Activated CD4-positive, alpha-beta T cell treated with anti-CD3 and anti-CD28 coated beads, Interleukin-2, amount 10 ng/mL, durations not matched to agents 24 days and 14 days (primary cell): ENCODE measurements around the gene GJB4. TPM values are rescaled to one million over a fixed set of nuclear protein-coding genes. Genes with fewer than 3 reads are reported as not detected.
"Not testable (repeated sequence)": the region's sequence is repeated elsewhere in the genome, so short reads cannot be mapped to it uniquely, and the experiment has no call there.

Experiments
- DNase-seq: peaks from one replicate; pipeline ENCODE4 v3.0.0; 2022
- H3K27ac Mint-ChIP-seq: one replicate; pipeline ENCODE4 v1.8.0; 2022; ENCODE audit warnings: mild to moderate bottlenecking, mixed read lengths
- H3K27me3 Mint-ChIP-seq: one replicate; pipeline ENCODE4 v1.8.0; 2022; ENCODE audit warnings: mixed read lengths
- H3K36me3 Mint-ChIP-seq: one replicate; pipeline ENCODE4 v1.8.0; 2022; ENCODE audit warnings: low read depth, mild to moderate bottlenecking, mixed read lengths
- H3K4me1 Mint-ChIP-seq: one replicate; pipeline ENCODE4 v1.8.0; 2021; ENCODE audit warnings: mixed read lengths
- H3K4me3 Mint-ChIP-seq: one replicate; pipeline ENCODE4 v1.8.0; 2022; ENCODE audit warnings: mild to moderate bottlenecking, moderate library complexity, mixed read lengths
- H3K9me3 Mint-ChIP-seq: one replicate; pipeline ENCODE4 v1.8.0; 2021; ENCODE audit warnings: mixed read lengths
- intact Hi-C: fragments of 100-400 bp; cut with micrococcal nuclease; formaldehyde crosslinking; loops from one replicate; pipeline ENCODE4 v1.15.1; 2023
- total RNA-seq: library from RNA; stranded (reverse); gene quantifications from 2 replicates; pipeline ENCODE4 v1.2.3, GENCODE V29; 2022

Gene GJB4
- total RNA-seq, 1 donor from 2014 or later: not detected

DNA sequence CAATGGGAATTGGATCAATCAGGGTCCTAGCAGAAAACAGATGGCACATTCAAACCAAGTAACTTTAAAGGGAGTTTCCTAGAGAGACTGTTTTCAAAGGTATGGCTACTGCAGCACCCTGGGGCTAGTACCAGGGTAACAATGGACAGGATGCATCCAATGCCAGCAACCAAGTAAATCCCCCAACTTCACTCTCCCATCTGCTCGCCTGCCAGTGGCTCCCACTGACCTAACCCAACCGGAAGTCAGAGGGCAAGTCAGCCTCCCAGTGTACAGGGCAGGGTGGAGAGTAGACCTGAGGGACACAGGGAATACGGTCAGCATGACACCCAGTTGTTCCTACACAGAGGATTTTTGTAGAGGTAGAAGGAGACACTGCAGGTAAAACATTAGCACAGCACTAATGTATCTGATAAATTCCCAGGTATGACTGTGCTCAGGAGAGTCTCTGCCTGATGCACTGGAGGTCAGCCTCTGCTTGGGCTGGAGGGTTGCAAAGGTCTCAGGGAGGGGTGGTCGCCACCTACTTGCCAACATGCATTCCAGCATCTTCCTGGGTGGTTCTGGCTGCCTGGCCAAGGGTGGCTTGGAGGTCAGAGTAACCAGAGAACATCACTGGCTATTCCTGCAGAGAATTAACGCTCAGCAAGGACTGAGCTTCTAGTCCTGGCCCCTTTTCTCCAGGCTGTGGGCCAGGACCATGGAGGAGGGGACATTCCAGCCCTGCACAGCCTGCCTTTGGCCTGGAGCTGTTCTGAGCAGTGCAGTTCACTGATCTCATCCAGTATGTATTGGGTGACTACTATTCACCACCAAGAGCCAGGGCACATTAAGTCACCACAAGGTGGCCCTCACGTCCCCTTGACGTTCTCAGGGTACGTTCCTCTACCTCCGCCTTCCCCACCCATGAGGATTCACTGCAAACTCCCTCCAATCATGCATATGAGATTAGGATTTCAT is 28.2 kb downstream of the GJB4 start:
- no peak for DNase-seq

DNA sequence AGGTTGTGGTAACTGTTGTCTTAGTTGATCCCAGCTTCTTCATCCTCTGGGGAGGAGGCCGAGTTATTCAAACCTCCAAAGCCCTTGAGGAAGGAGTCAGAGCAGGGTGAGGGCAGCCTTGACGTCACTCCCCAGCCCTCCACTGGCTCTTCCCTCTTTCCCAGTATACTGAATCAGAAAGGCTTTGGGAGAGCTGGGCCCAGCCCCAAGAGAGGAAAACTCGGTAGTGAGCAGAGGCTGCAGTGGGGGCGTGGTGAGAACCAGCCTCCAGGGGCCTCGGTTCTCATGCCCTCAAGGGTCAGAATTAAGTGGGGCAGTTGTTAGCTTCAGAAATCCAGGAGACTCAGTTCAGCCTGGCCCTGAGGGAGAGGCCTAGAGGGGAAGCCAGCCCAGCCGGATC is 31.4 kb downstream of the GJB4 start:
- Mint-ChIP-seq H3K9me3 (no peaks in the 10 kb centered on the region), H3K4me3 (no peak overlapping the region), H3K4me1 (peaks cover 14% of the 10 kb centered on the region), H3K27me3 (peaks cover 9% of the 10 kb centered on the region), H3K27ac (no peak overlapping the region), H3K36me3 (no peaks in the 10 kb centered on the region)
- intact Hi-C loops: no loop called here
- DNase-seq: no peak

More for the DNA sequence above, 28.2 kb downstream of the GJB4 start:
- Mint-ChIP-seq H3K27ac (no peak overlapping the region), H3K9me3 (no peaks in the 10 kb centered on the region), H3K4me1 (peaks cover 14% of the 10 kb centered on the region), H3K27me3 (peaks cover 17% of the 10 kb centered on the region), H3K4me3 (no peak overlapping the region), H3K36me3 (no peaks in the 10 kb centered on the region)
- intact Hi-C loops: no loop called here

DNA sequence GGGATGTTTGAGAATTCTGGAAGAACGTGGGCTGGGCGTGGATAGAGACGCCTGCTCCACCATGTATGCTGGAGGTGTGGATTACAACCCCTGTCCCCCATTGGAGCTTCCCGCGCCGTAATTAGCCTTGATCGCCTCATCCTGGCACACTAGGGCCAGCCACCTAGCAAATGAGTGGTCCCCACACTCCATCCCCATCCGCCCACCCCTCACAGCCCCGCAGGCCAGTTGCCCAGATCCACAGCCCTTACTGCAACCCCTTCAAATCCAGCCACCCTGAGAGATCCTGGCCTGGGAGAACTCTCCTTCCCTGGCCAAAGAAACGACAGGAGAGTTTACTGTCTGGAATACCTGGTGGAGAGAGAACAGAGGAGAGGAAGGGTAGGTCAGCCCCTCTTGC is 32.9 kb downstream of the GJB4 start:
- Mint-ChIP-seq H3K27ac (peak overlapping the region; percentile 11), H3K9me3 (no peaks in the 10 kb centered on the region), H3K36me3 (no peaks in the 10 kb centered on the region), H3K4me3 (peak overlapping the region; percentile 50), H3K4me1 (peaks cover 16% of the 10 kb centered on the region), H3K27me3 (peaks cover 9% of the 10 kb centered on the region)
- intact Hi-C loops: no loop called here
- DNase-seq: no peak

DNA sequence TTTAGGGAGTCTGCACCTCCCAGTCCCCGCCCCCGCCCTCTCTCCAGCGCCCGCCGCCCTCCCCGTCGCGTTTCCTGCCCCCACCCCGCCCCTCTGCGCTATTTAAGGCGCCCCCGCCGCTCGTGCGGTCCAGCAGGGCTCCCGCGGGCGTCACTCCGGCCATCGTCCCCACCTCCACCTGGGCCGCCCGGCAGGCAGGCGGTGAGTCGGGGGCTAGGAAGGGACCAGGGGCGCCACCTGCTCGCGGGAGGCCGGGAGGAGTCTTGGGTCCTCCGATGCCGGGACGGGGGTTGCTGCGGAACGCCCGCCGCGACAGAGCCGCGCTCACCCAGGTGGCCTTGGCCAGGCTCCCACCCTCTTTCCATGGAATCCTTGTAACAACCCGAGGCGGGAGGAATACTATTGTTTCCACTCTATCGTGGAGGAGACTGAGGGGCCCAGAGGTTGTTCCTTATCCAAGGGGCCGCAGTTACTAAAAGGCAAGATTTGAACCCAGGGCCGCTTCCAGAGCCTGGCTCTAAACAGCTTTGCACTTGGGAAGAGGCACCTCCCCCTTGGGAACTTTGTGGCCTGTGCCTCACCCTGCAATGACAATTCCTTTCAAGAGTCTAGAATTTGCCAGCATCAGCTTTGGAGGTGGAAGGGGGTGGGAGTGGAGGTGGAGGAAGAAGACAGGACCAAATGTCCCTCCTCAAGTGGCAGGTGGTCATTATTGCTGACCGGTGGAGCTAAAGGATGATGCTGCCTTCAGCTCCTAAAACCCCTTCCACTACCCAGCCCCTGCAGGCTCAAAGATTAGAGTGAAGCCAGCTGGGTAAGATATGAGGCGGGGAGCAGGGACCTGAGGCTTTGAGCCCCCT is 33.6 kb downstream of the GJB4 start, which contains the start of gene GJA4:
GJA4 (plus strand) TSS at position 132 of the 860 bp plus-strand sequence. CDS start 1,215 bp downstream, outside the sequence.
- intact Hi-C loops: no loop called here
- no peak for DNase-seq
- H3K27me3 Mint-ChIP-seq: peaks cover 9% of the 10 kb centered on the region
- no peaks in the 10 kb centered on the region for H3K36me3 Mint-ChIP-seq
- peak within 1 kb of the TSS; percentile 50 for H3K4me3 Mint-ChIP-seq
- peaks cover 17% of the 10 kb centered on the region for H3K4me1 Mint-ChIP-seq
- H3K27ac Mint-ChIP-seq: peak within 1 kb of the TSS; percentile 11
- H3K9me3 Mint-ChIP-seq: no peaks in the 10 kb centered on the region

DNA sequence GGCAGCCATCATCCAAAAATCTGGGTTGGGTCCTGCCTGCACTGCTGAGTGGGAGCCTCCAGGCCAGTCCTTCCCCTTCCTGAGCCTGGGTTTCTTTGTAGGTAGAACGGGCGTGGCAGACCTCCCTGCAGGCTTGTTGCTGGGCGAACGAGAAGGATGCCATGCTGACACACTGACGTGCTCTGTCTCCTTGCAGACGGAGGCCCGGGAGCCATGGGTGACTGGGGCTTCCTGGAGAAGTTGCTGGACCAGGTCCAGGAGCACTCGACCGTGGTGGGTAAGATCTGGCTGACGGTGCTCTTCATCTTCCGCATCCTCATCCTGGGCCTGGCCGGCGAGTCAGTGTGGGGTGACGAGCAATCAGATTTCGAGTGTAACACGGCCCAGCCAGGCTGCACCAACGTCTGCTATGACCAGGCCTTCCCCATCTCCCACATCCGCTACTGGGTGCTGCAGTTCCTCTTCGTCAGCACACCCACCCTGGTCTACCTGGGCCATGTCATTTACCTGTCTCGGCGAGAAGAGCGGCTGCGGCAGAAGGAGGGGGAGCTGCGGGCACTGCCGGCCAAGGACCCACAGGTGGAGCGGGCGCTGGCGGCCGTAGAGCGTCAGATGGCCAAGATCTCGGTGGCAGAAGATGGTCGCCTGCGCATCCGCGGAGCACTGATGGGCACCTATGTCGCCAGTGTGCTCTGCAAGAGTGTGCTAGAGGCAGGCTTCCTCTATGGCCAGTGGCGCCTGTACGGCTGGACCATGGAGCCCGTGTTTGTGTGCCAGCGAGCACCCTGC is 34.7 kb downstream of the GJB4 start:
- Mint-ChIP-seq H3K4me1 (peaks cover 17% of the 10 kb centered on the region), H3K27ac (no peak overlapping the region), H3K9me3 (no peaks in the 10 kb centered on the region), H3K27me3 (peaks cover 9% of the 10 kb centered on the region), H3K36me3 (no peaks in the 10 kb centered on the region), H3K4me3 (no peak overlapping the region)
- DNase-seq: no peak
- intact Hi-C loops: no loop called here

DNA sequence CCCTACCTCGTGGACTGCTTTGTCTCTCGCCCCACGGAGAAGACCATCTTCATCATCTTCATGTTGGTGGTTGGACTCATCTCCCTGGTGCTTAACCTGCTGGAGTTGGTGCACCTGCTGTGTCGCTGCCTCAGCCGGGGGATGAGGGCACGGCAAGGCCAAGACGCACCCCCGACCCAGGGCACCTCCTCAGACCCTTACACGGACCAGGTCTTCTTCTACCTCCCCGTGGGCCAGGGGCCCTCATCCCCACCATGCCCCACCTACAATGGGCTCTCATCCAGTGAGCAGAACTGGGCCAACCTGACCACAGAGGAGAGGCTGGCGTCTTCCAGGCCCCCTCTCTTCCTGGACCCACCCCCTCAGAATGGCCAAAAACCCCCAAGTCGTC is 35.2 kb downstream of the GJB4 start:
- H3K4me1 Mint-ChIP-seq: peaks cover 17% of the 10 kb centered on the region

DNA sequence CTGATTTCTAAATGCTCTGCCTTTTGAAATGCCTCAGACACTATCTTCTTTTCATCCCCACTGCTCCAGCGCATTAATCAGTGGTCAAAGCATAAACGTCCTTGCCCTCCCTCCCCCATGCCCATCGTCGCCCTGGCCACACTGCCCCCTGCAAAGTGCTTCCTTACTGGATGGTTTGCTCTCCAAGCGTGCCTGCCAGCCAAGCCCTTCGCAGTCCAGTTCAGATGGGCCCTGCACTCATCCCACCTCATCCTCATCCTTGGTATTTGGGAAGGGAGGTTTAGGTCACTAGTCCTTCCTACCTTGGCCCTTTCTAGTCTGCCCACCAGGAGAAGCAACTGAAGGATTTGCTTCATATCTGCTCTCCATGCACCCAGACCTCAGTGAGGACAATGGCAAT is 36.4 kb downstream of the GJB4 start:
- Mint-ChIP-seq H3K27ac (no peak overlapping the region), H3K27me3 (peaks cover 9% of the 10 kb centered on the region), H3K4me3 (no peak overlapping the region), H3K4me1 (peaks cover 16% of the 10 kb centered on the region), H3K36me3 (no peaks in the 10 kb centered on the region), H3K9me3 (no peaks in the 10 kb centered on the region)
- DNase-seq: no peak
- intact Hi-C loops: no loop called here

More for the DNA sequence above, 35.2 kb downstream of the GJB4 start:
- DNase-seq: no peak
- Mint-ChIP-seq H3K27ac (no peak overlapping the region), H3K9me3 (no peaks in the 10 kb centered on the region), H3K27me3 (peaks cover 9% of the 10 kb centered on the region), H3K36me3 (no peaks in the 10 kb centered on the region), H3K4me3 (no peak overlapping the region)
- intact Hi-C loops: no loop called here

DNA sequence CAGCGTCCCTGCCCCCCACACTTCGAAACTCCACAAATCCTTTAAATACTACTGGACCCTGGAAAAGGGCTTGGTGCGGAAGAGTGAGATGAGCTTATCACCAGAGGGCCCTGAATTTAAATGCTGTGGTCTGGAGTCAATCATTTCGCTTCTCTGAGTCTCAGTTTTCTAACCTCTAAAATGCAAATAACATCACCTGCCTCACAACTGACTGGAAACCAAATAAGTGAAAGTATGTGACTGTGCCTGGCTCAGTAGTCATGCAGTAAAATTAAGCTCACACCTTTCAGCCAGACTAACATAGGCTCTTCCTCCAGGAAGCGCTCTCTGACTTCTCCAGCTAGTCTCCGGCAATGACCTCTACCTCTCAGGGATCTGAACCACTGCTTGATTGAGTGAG is 37.5 kb downstream of the GJB4 start:
- Mint-ChIP-seq H3K27ac (no peak overlapping the region), H3K36me3 (no peaks in the 10 kb centered on the region)
- peak; percentile 52 for DNase-seq

DNA sequence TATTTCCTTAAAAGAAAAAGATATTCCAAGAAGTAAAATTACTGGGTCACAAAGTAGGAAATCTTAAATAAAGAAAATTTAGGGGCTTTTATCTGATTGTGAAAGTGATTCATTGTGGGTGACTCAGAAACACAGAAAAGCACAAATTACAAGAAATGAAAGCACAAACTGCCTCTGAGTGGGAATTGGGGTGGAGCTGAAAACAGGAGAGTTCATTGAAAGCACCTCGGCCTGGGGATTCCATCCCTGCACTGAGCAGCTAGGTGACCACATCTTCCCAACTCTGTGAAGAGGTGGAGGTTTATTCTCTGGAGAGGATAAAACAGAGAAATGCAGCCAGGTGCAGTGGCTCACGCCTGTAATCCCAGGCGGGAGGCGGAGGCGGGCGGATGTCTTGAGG is 40.7 kb downstream of the GJB4 start:
- DNase-seq: peak; percentile 57
- Mint-ChIP-seq H3K9me3 (no peaks in the 10 kb centered on the region), H3K4me3 (no peak overlapping the region), H3K4me1 (peaks cover 12% of the 10 kb centered on the region), H3K36me3 (no peaks in the 10 kb centered on the region), H3K27me3 (no peaks in the 10 kb centered on the region), H3K27ac (no peak overlapping the region)
- intact Hi-C loops: no loop called here

More for the DNA sequence above, 37.5 kb downstream of the GJB4 start:
- Mint-ChIP-seq H3K4me1 (peaks cover 16% of the 10 kb centered on the region), H3K4me3 (no peak overlapping the region), H3K9me3 (no peaks in the 10 kb centered on the region), H3K27me3 (peaks cover 6% of the 10 kb centered on the region)
- intact Hi-C loops: no loop called here

DNA sequence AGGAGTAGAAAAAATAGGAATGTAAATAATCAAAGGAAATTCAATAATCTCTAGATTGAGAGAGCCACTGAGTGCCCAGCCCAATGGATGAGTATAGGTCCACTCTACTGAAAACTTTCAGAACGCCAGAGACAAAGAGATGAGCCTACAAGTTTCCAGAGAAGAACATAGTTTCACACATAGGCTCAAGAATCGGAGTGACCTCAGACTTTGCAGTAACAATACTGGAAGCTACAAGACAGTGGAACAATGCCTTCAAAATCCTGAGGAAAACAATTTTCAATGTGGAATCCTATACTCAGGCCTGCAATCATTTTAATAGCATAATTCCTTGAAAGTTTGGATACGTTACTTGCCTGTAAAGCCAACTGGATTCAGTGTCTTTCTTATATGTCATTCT is 44.2 kb downstream of the GJB4 start:
- Mint-ChIP-seq H3K27ac (no peak overlapping the region), H3K4me1 (peaks cover 6% of the 10 kb centered on the region), H3K36me3 (no peaks in the 10 kb centered on the region), H3K27me3 (no peaks in the 10 kb centered on the region), H3K9me3 (no peaks in the 10 kb centered on the region), H3K4me3 (no peak overlapping the region)
- intact Hi-C loops: no loop called here
- DNase-seq: peak; percentile 7

DNA sequence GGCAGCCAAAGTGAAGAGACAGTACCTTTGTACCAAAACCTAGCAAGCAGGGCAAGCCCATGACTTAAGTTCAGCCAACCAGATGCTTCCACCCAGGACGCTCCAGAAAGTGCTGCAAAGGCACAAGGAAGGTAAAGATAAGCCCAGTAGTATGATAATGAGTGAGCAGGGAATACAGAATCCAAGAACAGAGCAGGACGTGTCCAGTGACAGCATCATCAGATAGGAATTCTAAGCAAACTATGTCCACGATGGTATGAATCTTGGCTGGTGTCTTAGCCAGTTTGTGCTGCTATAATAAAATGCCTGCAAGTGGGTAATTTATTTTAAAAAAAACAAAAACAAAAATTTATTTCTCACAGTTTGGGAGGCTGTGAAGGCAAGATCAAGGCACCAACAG is 46.9 kb downstream of the GJB4 start:
- Mint-ChIP-seq H3K36me3 (no peaks in the 10 kb centered on the region), H3K9me3 (peaks cover 10% of the 10 kb centered on the region), H3K4me1 (no peaks in the 10 kb centered on the region), H3K27ac (no peak overlapping the region), H3K4me3 (no peak overlapping the region), H3K27me3 (no peaks in the 10 kb centered on the region)
- DNase-seq: no peak
- intact Hi-C loops: no loop called here

DNA sequence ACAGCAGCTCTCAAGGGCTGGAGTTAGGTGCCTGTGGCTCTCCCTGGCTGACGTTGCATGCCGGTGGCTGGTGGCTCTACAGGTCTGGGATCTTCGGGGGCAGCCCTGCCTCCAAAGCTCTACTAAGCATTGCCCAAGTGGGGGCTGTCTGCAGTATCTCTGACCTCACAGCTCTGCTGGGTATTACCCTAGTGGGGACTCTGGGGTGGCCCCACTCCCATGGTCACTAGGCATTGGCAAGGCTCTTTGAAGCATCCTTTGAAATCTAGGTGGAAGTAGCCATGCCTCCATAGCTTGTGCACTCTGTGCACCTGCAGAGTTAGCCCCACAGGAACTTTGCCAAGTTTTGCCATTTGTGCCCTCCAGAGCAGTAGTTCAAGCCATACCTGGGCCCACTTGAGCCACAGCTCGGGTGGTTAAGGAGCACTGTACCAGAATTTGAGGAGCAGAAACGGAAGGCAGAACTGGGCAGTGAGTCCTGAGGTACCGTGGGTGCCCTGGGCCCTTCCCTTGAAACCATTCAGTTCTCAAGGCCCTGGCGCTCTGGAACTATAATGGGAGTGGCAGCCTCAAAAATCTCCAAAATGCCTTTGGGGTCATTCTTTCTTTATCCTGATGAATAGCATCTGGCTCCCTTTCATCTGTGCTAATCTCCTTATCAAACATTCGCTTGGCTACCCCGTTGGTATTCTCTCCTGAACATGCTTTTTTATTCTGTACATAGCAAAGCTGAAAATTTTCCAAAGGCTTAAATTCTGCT is 48.7 kb downstream of the GJB4 start:
- intact Hi-C loops: no loop called here
- H3K36me3 Mint-ChIP-seq: no peaks in the 10 kb centered on the region
- H3K27me3 Mint-ChIP-seq: no peaks in the 10 kb centered on the region

DNA sequence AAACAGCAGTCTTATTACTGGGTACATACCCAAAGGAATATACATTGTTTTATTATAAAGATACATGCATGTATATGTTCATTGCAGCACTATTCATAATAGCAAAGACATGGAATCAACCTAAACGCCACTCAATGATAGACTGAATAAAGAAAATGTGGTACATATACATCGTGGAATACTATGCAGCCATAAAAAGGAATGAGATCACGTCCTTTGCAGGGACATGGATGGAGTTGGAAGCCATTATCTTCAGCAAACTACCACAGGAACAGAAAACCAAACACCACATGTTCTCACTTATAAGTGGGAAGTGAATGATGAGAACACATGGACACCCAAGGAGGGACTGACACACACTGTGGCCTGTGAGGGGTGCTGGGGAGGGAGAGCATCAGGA is 51.2 kb downstream of the GJB4 start:
- peaks cover 10% of the 10 kb centered on the region for H3K9me3 Mint-ChIP-seq
- peak; percentile 23 for DNase-seq
- H3K4me3 Mint-ChIP-seq, H3K36me3 Mint-ChIP-seq, intact Hi-C loops, H3K4me1 Mint-ChIP-seq, H3K27ac Mint-ChIP-seq, H3K27me3 Mint-ChIP-seq: not testable (repeated sequence)

More for the DNA sequence above, 48.7 kb downstream of the GJB4 start:
- Mint-ChIP-seq H3K4me3 (no peak overlapping the region), H3K4me1 (no peaks in the 10 kb centered on the region), H3K9me3 (peaks cover 10% of the 10 kb centered on the region), H3K27ac (no peak overlapping the region)
- DNase-seq: peak; percentile 48
